Activated effector memory CD4-positive, alpha-beta T cell treated with Interleukin-2 at 50 U/mL for 16 hours (primary cell): ENCODE results near the gene ST6GALNAC6.
"Not testable (repeated sequence)": the region's sequence is repeated elsewhere in the genome, so short reads cannot be mapped to it uniquely, and the experiment has no call there.

Experiments used
- DNase-seq: peaks from one replicate; pipeline ENCODE4 v3.0.0-alpha.2; 2020

The ST6GALNAC6 gene

GRCh38 chr9:127887792-127888191 lies 11.6 kb downstream of the ST6GALNAC6 start:
- no peak for DNase-seq

DNA sequence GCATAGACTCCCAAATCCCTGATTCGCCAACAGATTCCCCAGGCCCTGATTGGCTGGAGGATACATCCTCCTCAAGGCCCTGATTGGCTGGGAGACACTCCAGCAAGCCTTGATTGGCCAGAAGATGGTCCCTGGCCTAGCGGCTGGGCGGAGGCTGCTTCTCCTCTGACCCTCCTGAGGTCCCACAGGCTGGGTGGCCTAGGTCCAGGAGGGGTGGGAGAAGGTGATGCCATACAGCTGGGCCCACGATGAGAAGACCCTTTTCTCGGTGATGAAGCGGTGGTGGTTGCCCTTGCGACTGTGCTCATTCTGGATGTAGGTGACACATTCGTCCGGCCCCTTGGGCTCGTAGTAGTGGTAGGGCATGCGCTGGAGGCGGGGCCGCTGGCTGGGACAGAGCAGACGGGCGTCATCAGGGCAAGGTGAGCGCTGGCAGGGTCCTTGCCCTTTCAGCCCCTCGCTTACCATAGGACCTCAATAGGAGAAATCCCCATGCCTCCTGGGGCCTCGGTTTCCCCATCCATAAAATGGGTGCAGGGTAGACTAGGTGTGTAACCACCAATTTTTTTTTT lies 12.9 kb downstream of the ST6GALNAC6 start:
- DNase-seq: no peak

- DNase-seq: no peak
Measured at GRCh38 chr9:127885508-127886281, 13.7 kb downstream of the ST6GALNAC6 start.

DNA sequence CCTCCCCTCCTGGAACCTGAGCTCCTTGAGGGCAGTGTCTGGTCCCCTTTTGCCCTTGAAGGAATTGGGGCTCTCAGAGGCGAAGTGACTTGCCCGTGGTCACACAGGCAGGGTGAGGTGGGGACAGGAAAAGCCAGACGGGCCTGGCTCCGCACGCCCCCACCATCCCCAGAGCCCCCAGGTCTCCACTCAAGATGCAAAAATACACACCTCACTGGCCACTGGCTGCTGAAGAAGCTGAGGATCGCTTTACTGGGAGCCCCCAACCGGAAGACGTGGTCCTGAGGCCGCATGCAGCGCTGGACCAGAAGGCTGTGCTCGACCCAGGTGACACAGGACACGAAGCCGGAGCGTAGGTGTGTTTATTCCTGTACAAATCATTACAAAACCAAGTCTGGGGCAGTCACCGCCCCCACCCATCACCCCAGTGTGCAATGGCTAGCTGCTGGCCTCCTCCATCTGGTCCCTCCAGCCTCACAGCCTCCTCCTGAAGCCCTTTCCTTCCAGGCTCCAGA lies 14.4 kb downstream of the ST6GALNAC6 start:
- no peak for DNase-seq

GRCh38 chr9:127884427-127884911 lies 14.9 kb downstream of the ST6GALNAC6 start:
- DNase-seq: no peak

DNA sequence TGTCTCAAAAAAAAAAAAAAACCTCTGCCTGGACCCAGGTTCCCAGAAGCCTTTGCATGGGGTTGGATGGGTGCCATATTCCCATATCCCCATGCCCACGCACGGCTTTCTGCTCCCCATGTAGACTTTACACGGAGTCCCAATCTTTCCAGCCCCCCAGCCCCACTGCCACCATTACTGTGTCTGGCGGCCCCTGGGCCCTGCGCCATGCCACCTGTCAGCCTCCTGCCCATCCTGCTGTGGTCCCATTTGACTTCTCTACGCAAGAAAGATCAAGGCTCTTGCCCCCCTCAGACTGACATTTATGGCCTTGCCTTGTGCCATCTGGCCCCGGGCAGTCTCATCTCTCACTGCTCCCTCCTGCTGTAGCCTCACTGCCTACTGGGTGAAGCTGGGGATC lies 15.4 kb downstream of the ST6GALNAC6 start:
- DNase-seq: no peak

- not testable (repeated sequence) for DNase-seq
Measured at GRCh38 chr9:127881715-127882114, 17.7 kb downstream of the ST6GALNAC6 start.

- no peak for DNase-seq
Measured at GRCh38 chr9:127880143-127880542, 19.3 kb downstream of the ST6GALNAC6 start.

- no peak for DNase-seq
Measured at GRCh38 chr9:127878652-127879390, 20.6 kb downstream of the ST6GALNAC6 start.

DNA sequence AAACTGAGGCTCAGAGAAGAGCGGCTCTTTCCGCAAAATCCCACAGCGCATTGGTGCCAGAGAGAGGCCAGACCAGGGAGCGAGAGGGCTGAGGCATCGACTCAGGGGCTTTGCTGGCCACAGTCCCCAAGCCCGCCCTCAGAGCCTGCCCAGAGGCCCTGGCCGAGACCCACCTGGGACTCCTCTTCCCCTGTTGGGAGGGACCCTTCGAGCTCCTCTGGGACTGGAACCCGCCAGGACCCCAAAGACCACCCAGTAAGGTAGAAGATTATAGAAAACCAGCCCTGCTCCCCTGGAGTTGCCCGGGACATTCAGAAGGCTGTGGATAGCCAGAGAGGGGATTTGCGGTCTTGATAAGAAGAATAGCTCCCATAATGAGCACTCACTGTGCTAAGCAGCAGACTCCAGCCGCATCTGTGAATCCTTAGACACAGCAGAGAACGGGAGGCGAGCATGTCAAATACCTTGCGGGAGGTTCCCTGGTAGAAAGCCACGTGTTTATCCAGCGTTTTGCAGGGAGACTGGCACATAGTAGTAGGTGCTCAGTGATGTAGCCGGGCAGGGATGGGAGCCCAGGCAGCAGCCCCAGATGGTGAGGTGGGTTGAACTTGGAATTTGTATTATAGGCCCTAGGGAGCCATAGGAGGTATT lies 21.3 kb downstream of the ST6GALNAC6 start:
- no peak for DNase-seq

GRCh38 chr9:127877566-127877998 lies 21.8 kb downstream of the ST6GALNAC6 start, which contains the start of gene AK1:
AK1 (minus strand) TSS chr9:127877675; CDS start chr9:127874617, 3,058 bp downstream.
- no peak for DNase-seq

GRCh38 chr9:127876764-127877562 lies 22.4 kb downstream of the ST6GALNAC6 start:
- no peak for DNase-seq

- no peak for DNase-seq
Measured at GRCh38 chr9:127876026-127876763, 23.2 kb downstream of the ST6GALNAC6 start.

GRCh38 chr9:127875306-127875966 lies 24.0 kb downstream of the ST6GALNAC6 start:
- no peak for DNase-seq

GRCh38 chr9:127874301-127875221 lies 24.8 kb downstream of the ST6GALNAC6 start:
- DNase-seq: no peak

- no peak for DNase-seq
Measured at GRCh38 chr9:127873886-127874285, 25.5 kb downstream of the ST6GALNAC6 start.

DNA sequence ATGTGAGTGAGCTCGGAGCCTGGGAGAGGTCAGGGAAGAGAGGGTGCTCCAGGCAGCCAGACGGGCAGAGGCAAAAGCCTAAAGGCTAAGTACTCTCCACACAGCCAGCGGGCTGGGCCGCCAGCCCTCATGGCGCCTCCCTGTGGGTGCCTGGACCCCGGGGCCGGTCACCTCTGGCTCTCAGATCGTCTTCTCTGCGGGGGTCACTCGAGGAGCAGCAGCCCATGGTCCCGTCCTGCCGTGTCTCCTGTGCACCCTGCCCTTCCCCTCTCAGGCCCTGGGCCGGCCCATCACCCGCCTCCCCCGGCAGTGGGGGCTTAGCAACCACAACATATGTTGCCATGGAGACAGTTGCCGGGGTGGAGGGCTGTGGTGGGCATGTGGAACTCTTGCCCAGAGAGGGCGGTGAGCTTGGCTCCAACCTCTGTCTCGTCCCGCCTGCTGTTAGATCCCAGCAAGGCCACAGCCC lies 26.1 kb downstream of the ST6GALNAC6 start:
- no peak for DNase-seq

DNA sequence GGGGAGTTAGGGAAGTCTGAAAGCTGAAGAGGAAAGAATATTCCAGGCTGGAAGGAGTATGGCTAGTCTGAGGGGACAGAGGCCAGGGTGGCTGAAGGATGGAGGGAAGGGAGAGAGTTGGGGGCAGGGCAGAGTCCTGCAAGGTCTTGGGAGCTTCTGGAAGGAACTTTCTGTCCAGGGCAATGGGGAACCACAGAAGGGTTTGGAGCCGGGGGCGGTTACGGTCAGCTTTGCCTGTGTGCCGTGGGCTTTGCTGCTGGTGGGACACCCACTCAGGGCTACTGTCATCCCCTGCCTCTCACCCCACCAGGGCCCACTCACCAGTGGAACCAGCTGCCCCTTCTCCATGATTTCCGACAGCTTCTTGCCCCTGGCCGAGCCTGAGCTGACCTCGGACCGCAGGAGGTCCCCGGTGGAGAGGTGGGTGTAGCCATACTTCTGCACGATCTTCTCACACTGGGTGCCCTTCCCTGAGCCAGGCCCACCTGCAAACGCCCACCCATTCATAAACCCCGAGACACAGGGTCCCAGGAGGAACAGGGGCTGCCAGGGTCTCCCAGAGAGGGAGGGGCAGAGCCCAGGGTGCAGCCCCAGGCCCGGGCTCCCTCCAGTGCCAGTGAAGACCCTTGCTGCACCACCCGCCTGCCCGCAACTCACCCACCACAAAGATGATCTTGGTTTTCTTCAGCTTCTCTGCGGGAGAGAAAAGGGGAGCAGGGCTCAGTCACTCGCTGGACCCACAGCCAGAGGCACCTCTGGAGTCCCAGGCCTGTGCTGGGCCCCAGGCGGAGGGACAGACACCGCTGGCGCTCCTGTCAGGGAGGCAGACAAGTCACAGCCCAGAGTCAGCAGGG lies 26.8 kb downstream of the ST6GALNAC6 start:
- no peak for DNase-seq
